Measurements from ENCODE around the gene AKT3.
"Not testable (repeated sequence)": the region's sequence is repeated elsewhere in the genome, so short reads cannot be mapped to it uniquely, and the experiment has no call there.

Gene AKT3

GRCh38 chr1:243850202-243850451, at the start of gene AKT3:
Gene AKT3, minus strand, starts transcription at chr1:243850243. Its CDS starts 7,073 bp downstream, at chr1:243843170.
- no peak for DNase-seq (ENCODE audit: low read depth)

- no peak for DNase-seq (ENCODE audit: low read depth)
These were observed 48.2 kb upstream of the AKT3 start for GRCh38 chr1:243898278-243898677.

- no peak for DNase-seq (ENCODE audit: low read depth)
These were observed 46.3 kb upstream of the AKT3 start for GRCh38 chr1:243896313-243896712.

GRCh38 chr1:243892456-243892855, 42.4 kb upstream of the AKT3 start:
- no peak for DNase-seq (ENCODE audit: low read depth)

GRCh38 chr1:243890576-243890975, 40.5 kb upstream of the AKT3 start:
- no peak for DNase-seq (ENCODE audit: low read depth)

GRCh38 chr1:243885806-243886205, 35.8 kb upstream of the AKT3 start:
- DNase-seq (ENCODE audit: low read depth): no peak

- no peak for DNase-seq (ENCODE audit: low read depth)
These were observed 34.6 kb upstream of the AKT3 start for GRCh38 chr1:243884603-243885002.

GRCh38 chr1:243883551-243883950, 33.5 kb upstream of the AKT3 start:
- no peak for DNase-seq (ENCODE audit: low read depth)

GRCh38 chr1:243882276-243882675, 32.2 kb upstream of the AKT3 start:
- DNase-seq (ENCODE audit: low read depth): no peak

GRCh38 chr1:243877058-243877457, 27.0 kb upstream of the AKT3 start:
- DNase-seq (ENCODE audit: low read depth): not testable (repeated sequence)

GRCh38 chr1:243855616-243856318, 5.7 kb upstream of the AKT3 start:
- no peak for DNase-seq (ENCODE audit: low read depth)

- DNase-seq (ENCODE audit: low read depth): no peak
These were observed 1.7 kb upstream of the AKT3 start for GRCh38 chr1:243851765-243852164.

GRCh38 chr1:243851257-243851756, 1.3 kb upstream of the AKT3 start:
- DNase-seq (ENCODE audit: low read depth): no peak

GRCh38 chr1:243850452-243851256, 611 bp upstream of the AKT3 start:
- peak; percentile 72 for DNase-seq (ENCODE audit: low read depth)

- peak; percentile 68 for DNase-seq (ENCODE audit: low read depth)
These were observed 432 bp downstream of the AKT3 start for GRCh38 chr1:243849421-243850201.

GRCh38 chr1:243848858-243849420, 1.1 kb downstream of the AKT3 start:
- DNase-seq (ENCODE audit: low read depth): peak; percentile 27

GRCh38 chr1:243848165-243848857, 1.7 kb downstream of the AKT3 start:
- DNase-seq (ENCODE audit: low read depth): no peak

GRCh38 chr1:243846761-243847160, 3.3 kb downstream of the AKT3 start:
- DNase-seq (ENCODE audit: low read depth): no peak

- no peak for DNase-seq (ENCODE audit: low read depth)
These were observed 4.2 kb downstream of the AKT3 start for GRCh38 chr1:243845888-243846287.

- no peak for DNase-seq (ENCODE audit: low read depth)
These were observed 5.9 kb downstream of the AKT3 start for GRCh38 chr1:243844186-243844585.

GRCh38 chr1:243842978-243843511, 7.0 kb downstream of the AKT3 start:
- no peak for DNase-seq (ENCODE audit: low read depth)

GRCh38 chr1:243842161-243842560, 7.9 kb downstream of the AKT3 start:
- no peak for DNase-seq (ENCODE audit: low read depth)

All from stimulated activated CD8-positive, alpha-beta memory T cell treated with anti-CD3 and anti-CD28 coated beads, Interleukin-4, amount 100 ng/mL, for 24 hours (primary cell).